Activated CD8-positive, alpha-beta T cell treated with anti-CD3 and anti-CD28 coated beads for 36 hours (primary cell): ENCODE measurements around the gene TMEM108. TPM values are rescaled to one million over a fixed set of nuclear protein-coding genes. Genes with fewer than 3 reads are reported as not detected.

Experiments used
- ATAC-seq: fragments of 200-7000 bp; cut with Tn5 transposase; one replicate; pipeline ENCODE4 v1.10.0; 2021; ENCODE audit warnings: mild to moderate bottlenecking, moderate library complexity
- CTCF ChIA-PET: fragments of 350-600 bp; sonication (Branson Sonifier 250); formaldehyde crosslinking; loops from one replicate; lab custom pipeline; 2021; ENCODE audit warnings: antibody characterized with exemption; lab: Charles Lee
- POLR2A ChIA-PET: fragments of 350-600 bp; sonication (Branson Sonifier 250); formaldehyde crosslinking; loops from one replicate; lab custom pipeline; 2021; ENCODE audit warnings: antibody characterized with exemption; lab: Charles Lee
- DNase-seq: peaks from one replicate; pipeline ENCODE4 v3.0.0-alpha.2; 2020
- H3K27ac Mint-ChIP-seq: one replicate; pipeline ENCODE4 v1.8.0; 2021; ENCODE audit warnings: mild to moderate bottlenecking, mixed read lengths
- H3K27me3 Mint-ChIP-seq: one replicate; pipeline ENCODE4 v1.8.0; 2021; ENCODE audit warnings: mixed read lengths
- H3K36me3 Mint-ChIP-seq: one replicate; pipeline ENCODE4 v1.8.0; 2021; ENCODE audit warnings: low read depth, mixed read lengths
- H3K4me1 Mint-ChIP-seq: one replicate; pipeline ENCODE4 v1.8.0; 2021; ENCODE audit warnings: low read depth, mixed read lengths
- H3K4me3 Mint-ChIP-seq: one replicate; pipeline ENCODE4 v1.8.0; 2021; ENCODE audit warnings: mild to moderate bottlenecking, moderate library complexity, mixed read lengths
- H3K9me3 Mint-ChIP-seq: one replicate; pipeline ENCODE4 v1.8.0; 2021; ENCODE audit warnings: mixed read lengths
- intact Hi-C: fragments of 100-400 bp; cut with micrococcal nuclease; formaldehyde crosslinking; loops from one replicate; pipeline ENCODE4 v1.10.0; 2022
- total RNA-seq, 2 experiments: library from RNA; stranded (reverse); gene quantifications; one replicate each; pipeline ENCODE4 v1.2.3, GENCODE V29; 2021
- TF ChIP-seq, protein P1 (sequence below): fragments of 200-600 bp; IDR thresholded peaks from one replicate; pipeline ENCODE4 v1.8.0; 2022; ENCODE audit warnings: antibody characterized with exemption, mild to moderate bottlenecking

TMEM108 gene
- total RNA-seq, 2 experiments from 2014 or later = not detected

DNA sequence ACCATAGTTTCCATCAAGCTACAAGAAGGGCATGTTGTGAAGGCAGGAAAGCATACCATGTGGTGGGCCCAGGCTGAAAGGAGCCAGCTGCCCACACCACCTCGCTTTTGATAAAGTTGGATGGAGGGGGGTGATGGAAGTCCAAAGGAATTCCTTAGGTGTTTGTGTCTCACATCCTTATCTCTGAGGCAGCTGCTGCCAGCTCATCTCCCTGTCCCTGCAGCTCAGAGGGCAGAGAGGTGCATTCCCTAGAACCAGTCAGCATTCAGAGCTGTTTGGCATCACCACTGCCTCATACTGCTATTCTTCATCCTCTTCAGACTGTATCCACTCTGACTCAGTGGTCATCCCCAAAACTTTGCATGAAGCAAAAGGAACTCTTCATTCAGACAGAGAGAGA is 220.2 kb downstream of the TMEM108 start:
- no peaks in the 10 kb centered on the region for H3K4me1 Mint-ChIP-seq
- ATAC-seq (no peak), DNase-seq (no peak)
- peaks cover 4% of the 10 kb centered on the region for H3K27me3 Mint-ChIP-seq
- TF ChIP-seq, protein P1, sequence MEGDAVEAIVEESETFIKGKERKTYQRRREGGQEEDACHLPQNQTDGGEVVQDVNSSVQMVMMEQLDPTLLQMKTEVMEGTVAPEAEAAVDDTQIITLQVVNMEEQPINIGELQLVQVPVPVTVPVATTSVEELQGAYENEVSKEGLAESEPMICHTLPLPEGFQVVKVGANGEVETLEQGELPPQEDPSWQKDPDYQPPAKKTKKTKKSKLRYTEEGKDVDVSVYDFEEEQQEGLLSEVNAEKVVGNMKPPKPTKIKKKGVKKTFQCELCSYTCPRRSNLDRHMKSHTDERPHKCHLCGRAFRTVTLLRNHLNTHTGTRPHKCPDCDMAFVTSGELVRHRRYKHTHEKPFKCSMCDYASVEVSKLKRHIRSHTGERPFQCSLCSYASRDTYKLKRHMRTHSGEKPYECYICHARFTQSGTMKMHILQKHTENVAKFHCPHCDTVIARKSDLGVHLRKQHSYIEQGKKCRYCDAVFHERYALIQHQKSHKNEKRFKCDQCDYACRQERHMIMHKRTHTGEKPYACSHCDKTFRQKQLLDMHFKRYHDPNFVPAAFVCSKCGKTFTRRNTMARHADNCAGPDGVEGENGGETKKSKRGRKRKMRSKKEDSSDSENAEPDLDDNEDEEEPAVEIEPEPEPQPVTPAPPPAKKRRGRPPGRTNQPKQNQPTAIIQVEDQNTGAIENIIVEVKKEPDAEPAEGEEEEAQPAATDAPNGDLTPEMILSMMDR = no peak
- intact Hi-C loops = no loop called here
- H3K4me3 Mint-ChIP-seq = no peak overlapping the region
- H3K27ac Mint-ChIP-seq = no peak overlapping the region
- no peaks in the 10 kb centered on the region for H3K9me3 Mint-ChIP-seq
- no peaks in the 10 kb centered on the region for H3K36me3 Mint-ChIP-seq
- ChIA-PET POLR2A (no interaction called here), CTCF (no interaction called here)

DNA sequence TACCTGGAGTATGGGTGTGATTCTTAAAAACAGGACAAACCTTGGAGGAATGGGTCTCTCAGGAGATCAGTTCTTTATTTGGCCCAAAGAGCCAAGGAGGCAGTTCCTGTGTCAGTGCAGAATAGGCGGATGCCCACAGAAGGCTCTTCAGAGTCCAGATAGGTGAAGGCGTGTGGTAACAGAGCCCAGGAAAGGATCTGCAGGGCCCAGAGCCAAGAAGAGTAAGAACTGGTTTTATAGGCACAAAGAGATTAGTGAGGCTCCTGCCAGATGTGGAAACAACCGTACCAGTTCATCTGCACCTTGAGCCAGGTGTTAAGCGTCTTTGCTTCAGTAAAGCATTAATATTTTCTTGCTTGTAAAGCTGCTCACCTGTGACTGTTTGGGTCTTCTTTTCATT is 221.6 kb downstream of the TMEM108 start:
- ChIA-PET POLR2A (no interaction called here), CTCF (no interaction called here)
- Mint-ChIP-seq H3K36me3 (no peaks in the 10 kb centered on the region), H3K27ac (no peak overlapping the region), H3K9me3 (no peaks in the 10 kb centered on the region), H3K27me3 (peaks cover 4% of the 10 kb centered on the region), H3K4me1 (no peaks in the 10 kb centered on the region), H3K4me3 (no peak overlapping the region)
- no peak for ATAC-seq
- TF ChIP-seq, protein P1 = no peak
- no peak for DNase-seq
- intact Hi-C loops = no loop called here

DNA sequence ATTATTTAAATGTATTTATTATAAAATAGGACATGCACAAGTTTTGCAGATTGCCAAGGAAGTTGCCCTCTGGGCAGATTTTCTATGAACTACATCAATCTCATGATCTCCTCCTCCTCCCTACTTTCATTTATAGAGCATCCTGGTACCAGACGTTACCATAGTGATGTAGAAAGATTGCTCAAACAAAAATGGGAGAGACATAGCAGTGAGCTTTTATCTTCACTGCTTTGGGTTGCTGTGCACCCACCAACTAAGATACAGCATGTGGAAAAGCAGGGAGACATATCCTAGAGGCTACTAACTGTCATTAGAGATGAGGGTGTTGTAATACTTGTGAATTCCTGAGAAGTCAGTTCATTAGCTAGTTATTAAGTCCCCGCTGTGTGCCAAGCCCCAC is 224.1 kb downstream of the TMEM108 start:
- no peak for DNase-seq
- TF ChIP-seq, protein P1 = no peak
- ChIA-PET POLR2A (no interaction called here), CTCF (no interaction called here)
- no peaks in the 10 kb centered on the region for H3K9me3 Mint-ChIP-seq
- H3K27me3 Mint-ChIP-seq = peaks cover 9% of the 10 kb centered on the region
- intact Hi-C loops = no loop called here
- no peak for ATAC-seq
- no peak overlapping the region for H3K27ac Mint-ChIP-seq
- no peaks in the 10 kb centered on the region for H3K36me3 Mint-ChIP-seq
- H3K4me3 Mint-ChIP-seq = no peak overlapping the region
- no peaks in the 10 kb centered on the region for H3K4me1 Mint-ChIP-seq

DNA sequence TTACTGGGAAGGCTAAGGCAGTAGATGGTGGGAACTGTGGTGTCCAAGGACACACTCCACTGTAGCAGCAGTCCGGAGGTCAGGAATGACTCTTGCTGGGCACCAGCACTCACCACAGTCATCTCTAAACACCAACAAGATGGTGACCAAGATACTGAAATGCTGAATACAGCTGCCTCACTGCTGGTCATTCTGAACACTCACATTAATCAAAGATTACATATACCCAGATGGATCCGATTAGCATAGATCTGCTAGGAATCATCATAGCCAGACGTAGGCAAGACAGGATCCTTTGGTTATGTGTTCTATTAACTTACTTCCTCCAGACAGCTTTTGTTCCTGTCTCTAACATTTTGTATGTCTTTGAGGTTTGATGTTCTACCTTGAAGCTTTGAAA is 226.7 kb downstream of the TMEM108 start:
- TF ChIP-seq, protein P1 = no peak

DNA sequence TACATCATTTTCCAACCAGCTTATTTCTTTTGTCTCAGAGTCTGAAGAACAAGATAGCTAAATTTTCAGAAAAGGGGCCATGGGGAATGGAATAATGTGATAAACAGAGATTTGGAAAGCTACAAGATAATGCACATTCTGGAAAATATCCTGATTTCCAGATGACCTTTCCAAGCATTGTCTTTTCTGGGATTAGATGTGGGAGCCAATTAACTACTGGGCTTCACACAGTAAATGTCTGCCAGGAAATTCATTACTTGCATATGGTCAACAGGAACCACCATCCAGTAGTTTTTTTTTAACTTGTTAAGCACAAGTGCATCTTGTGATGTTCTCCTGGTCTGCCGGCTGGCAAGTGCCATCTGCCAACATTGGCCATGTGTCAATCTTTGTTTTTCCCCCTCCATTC is 230.5 kb downstream of the TMEM108 start:
- Mint-ChIP-seq H3K4me3 (no peak overlapping the region), H3K9me3 (no peaks in the 10 kb centered on the region), H3K36me3 (no peaks in the 10 kb centered on the region), H3K27ac (no peak overlapping the region), H3K4me1 (no peaks in the 10 kb centered on the region), H3K27me3 (peaks cover 8% of the 10 kb centered on the region)
- ATAC-seq (no peak), DNase-seq (no peak)
- TF ChIP-seq, protein P1 = no peak
- ChIA-PET CTCF (interaction anchor here (1.5 kb wide), 1 partner anchor 7 kb away, joined by 3 read pairs; no protein-coding TSS in a partner anchor), POLR2A (interaction anchor here (0.8 kb wide), 1 partner anchor 45 kb away, joined by 4 read pairs; no protein-coding TSS in a partner anchor)
- intact Hi-C loops = no loop called here

More for the DNA sequence above, 226.7 kb downstream of the TMEM108 start:
- no peak for DNase-seq
- ATAC-seq = no peak
- intact Hi-C loops = no loop called here
- ChIA-PET POLR2A (no interaction called here), CTCF (interaction anchor here (1.2 kb wide), 1 partner anchor 9 kb away, joined by 3 read pairs; no protein-coding TSS in a partner anchor)
- Mint-ChIP-seq H3K27ac (no peak overlapping the region), H3K4me3 (no peak overlapping the region), H3K27me3 (peaks cover 9% of the 10 kb centered on the region), H3K9me3 (no peaks in the 10 kb centered on the region), H3K4me1 (no peaks in the 10 kb centered on the region), H3K36me3 (no peaks in the 10 kb centered on the region)
